ENCODE results near the gene GCAT. TPM values are rescaled to one million over a fixed set of nuclear protein-coding genes. Genes with fewer than 3 reads are reported as not detected.
A peak's percentile ranks its signal among the peaks of the same experiment; 100 is the strongest.

The GCAT gene
- total and polyA plus RNA-seq, 2 of the 13 experiments (the other 11 are each of a cell fraction or from before 2014, with no cell fraction given) = 28.0 to 50.3 TPM

DNA sequence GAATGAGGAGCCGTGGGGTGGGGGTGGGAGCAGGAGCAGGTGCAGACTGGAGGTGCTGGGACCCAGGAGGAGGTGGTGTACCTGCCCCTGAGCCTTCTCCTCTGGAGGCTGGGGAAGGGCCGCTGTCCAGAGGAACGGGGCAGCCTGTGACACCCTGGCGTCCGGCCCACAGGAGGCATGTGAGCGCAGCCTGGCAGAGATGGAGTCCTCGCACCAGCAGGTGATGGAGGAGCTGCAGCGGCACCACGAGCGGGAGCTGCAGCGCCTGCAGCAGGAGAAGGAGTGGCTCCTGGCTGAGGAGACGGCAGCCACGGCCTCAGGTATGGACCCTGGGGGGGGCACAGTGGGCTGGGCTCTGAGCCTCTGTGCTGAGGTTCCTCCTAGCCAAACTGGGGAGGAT lies 42.2 kb upstream of the GCAT start:
- intact Hi-C loops (cut with micrococcal nuclease; ENCODE audit: unreplicated experiment) = no loop called here
- POLR2A ChIA-PET = no interaction called here
- FAIRE-seq = no peak

DNA sequence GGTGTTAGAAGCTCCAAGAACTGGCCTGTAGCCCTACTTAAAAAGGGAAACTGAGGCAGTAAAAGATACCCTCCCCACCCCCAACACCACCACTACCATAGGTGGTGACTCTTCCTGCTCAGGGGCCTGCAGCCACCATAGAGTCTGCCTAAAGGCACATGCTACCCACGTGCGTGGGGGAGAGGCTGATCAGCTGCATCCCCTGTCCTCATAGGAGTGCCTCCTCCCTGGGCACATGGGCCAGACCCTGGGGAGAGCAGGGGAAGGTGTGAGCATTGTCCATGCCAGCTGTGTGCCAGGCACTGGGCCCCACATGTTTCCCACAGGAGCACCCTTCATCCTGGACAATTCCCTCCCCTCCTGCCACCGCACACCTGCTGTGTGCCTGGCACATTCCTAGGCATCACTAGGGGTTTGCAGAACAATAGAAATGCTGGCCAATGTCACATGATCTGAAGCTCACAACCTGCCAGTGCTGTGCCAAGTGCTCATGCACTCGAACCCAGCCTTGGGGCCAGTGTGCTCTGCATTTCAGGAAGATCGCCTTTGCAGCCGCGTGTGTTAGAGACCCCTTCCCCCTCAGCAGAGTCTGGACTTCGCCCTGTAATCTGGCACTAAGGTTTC lies 41.7 kb upstream of the GCAT start:
- CTCF ChIA-PET (ENCODE audit: low intra/inter-chr PET ratio, low total read pairs) = no interaction called here

More for the DNA sequence above, 42.2 kb upstream of the GCAT start:
- no peak overlapping the region for H3K9ac ChIP-seq (ENCODE audit: insufficient read depth, low read depth, low read length)
- WGBS (ENCODE audit: low lambda C conversion rate) = 99% methylated on average over 7 of the region's 13 CpGs
- H3K27me3 ChIP-seq (ENCODE audit: control insufficient read depth in 1 of 2, insufficient read depth in 2 of 2, low read length in 2 of 2) = no peaks in the 10 kb centered on the region
- DNase-seq (ENCODE audit: low spot score) (no peak), ATAC-seq (no peak)
- CTCF ChIA-PET (ENCODE audit: low intra/inter-chr PET ratio, low total read pairs) = no interaction called here
- H3K4me2 ChIP-seq (ENCODE audit: low read depth, low read length) = no peak overlapping the region
- H3K36me3 ChIP-seq (replicated peaks in 1 of 2; ENCODE audit: control insufficient read depth in 1 of 2, insufficient read depth in 2 of 2, low read length in 2 of 2) = peaks cover 3 to 12% of the 10 kb centered on the region in 2 experiments; a peak in 2 of 5 replicates
- in situ Hi-C loops (cut with HindIII; ENCODE audit: extremely low pct_ligation_motif_present, low pct_unique_long_range_greater_than_20kb) = no loop called here
- BruUV-seq (replicated peaks) = no TSS peak
- H4K20me1 ChIP-seq (ENCODE audit: insufficient read depth, low read length) = no peaks in the 10 kb centered on the region
- H3K4me3 ChIP-seq (replicated peaks in 1 of 3; ENCODE audit: insufficient read depth in 1 of 3, low read depth in 2 of 3, low read length in 3 of 3) = no peak overlapping the region
- H2AFZ ChIP-seq (ENCODE audit: low read length) = no peak overlapping the region
- no peak overlapping the region for H3K27ac ChIP-seq (ENCODE audit: extremely low read length, insufficient read depth, low read length)
- no peaks in the 10 kb centered on the region for H3K9me3 ChIP-seq (ENCODE audit: low read length)
- peaks cover 31% of the 10 kb centered on the region for H3K4me1 ChIP-seq (ENCODE audit: insufficient read depth, low read length)
- no peaks in the 10 kb centered on the region for H3K79me2 ChIP-seq (ENCODE audit: insufficient read depth, low read length)
- TF ChIP-seq AGO2 (optimal IDR thresholded peaks at IDR 0.05; ENCODE audit: low read depth, low read length) (peak; percentile 61), ZSCAN25 (CRISPR knock-in tag; IDR thresholded peaks at IDR 0.05) (no peak), ZBTB3 (CRISPR knock-in tag; IDR thresholded peaks at IDR 0.05; ENCODE audit: borderline replicate concordance, low read depth) (no peak)

More for the DNA sequence above, 41.7 kb upstream of the GCAT start:
- H3K4me2 ChIP-seq (ENCODE audit: low read depth, low read length) = no peak overlapping the region
- DNase-seq (ENCODE audit: low spot score) = no peak
- no peak overlapping the region for H3K4me3 ChIP-seq (replicated peaks in 1 of 3; ENCODE audit: insufficient read depth in 1 of 3, low read depth in 2 of 3, low read length in 3 of 3)
- TF ChIP-seq AGO2 (optimal IDR thresholded peaks at IDR 0.05; ENCODE audit: low read depth, low read length) (peak; percentile 8), SNAI1 (CRISPR knock-in tag; IDR thresholded peaks at IDR 0.05; ENCODE audit: borderline replicate concordance) (no peak), KLF11 (CRISPR knock-in tag; IDR thresholded peaks at IDR 0.05) (no peak), KMT2B (CRISPR knock-in tag; IDR thresholded peaks at IDR 0.05) (no peak)
- TF ChIP-seq, protein P1, sequence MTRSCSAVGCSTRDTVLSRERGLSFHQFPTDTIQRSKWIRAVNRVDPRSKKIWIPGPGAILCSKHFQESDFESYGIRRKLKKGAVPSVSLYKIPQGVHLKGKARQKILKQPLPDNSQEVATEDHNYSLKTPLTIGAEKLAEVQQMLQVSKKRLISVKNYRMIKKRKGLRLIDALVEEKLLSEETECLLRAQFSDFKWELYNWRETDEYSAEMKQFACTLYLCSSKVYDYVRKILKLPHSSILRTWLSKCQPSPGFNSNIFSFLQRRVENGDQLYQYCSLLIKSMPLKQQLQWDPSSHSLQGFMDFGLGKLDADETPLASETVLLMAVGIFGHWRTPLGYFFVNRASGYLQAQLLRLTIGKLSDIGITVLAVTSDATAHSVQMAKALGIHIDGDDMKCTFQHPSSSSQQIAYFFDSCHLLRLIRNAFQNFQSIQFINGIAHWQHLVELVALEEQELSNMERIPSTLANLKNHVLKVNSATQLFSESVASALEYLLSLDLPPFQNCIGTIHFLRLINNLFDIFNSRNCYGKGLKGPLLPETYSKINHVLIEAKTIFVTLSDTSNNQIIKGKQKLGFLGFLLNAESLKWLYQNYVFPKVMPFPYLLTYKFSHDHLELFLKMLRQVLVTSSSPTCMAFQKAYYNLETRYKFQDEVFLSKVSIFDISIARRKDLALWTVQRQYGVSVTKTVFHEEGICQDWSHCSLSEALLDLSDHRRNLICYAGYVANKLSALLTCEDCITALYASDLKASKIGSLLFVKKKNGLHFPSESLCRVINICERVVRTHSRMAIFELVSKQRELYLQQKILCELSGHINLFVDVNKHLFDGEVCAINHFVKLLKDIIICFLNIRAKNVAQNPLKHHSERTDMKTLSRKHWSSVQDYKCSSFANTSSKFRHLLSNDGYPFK (CRISPR knock-in tag; IDR thresholded peaks at IDR 0.05; ENCODE audit: borderline replicate concordance) = no peak
- WGBS (ENCODE audit: low lambda C conversion rate) = 92% methylated on average over 4 of the region's 8 CpGs
- intact Hi-C loops (cut with micrococcal nuclease; ENCODE audit: unreplicated experiment) (no loop called here), in situ Hi-C loops (cut with HindIII; ENCODE audit: extremely low pct_ligation_motif_present, low pct_unique_long_range_greater_than_20kb) (no loop called here)
- FAIRE-seq = no peak
- no TSS peak for BruUV-seq (replicated peaks)
- no peaks in the 10 kb centered on the region for H3K27me3 ChIP-seq (ENCODE audit: control insufficient read depth in 1 of 2, insufficient read depth in 2 of 2, low read length in 2 of 2)
- H3K4me1 ChIP-seq (ENCODE audit: insufficient read depth, low read length) = peaks cover 26% of the 10 kb centered on the region
- H3K79me2 ChIP-seq (ENCODE audit: insufficient read depth, low read length) = no peaks in the 10 kb centered on the region
- H3K9me3 ChIP-seq (ENCODE audit: low read length) = no peaks in the 10 kb centered on the region
- peaks cover 3 to 12% of the 10 kb centered on the region in 2 experiments; a peak in 2 of 5 replicates for H3K36me3 ChIP-seq (replicated peaks in 1 of 2; ENCODE audit: control insufficient read depth in 1 of 2, insufficient read depth in 2 of 2, low read length in 2 of 2)
- H3K27ac ChIP-seq (ENCODE audit: extremely low read length, insufficient read depth, low read length) = no peak overlapping the region
- H3K9ac ChIP-seq (ENCODE audit: insufficient read depth, low read depth, low read length) = no peak overlapping the region
- POLR2A ChIA-PET = interaction anchor here (0.6 kb wide), 1 partner anchor 45 kb away, joined by 5 read pairs; no protein-coding TSS in a partner anchor
- no peak for ATAC-seq
- no peaks in the 10 kb centered on the region for H4K20me1 ChIP-seq (ENCODE audit: insufficient read depth, low read length)
- H2AFZ ChIP-seq (ENCODE audit: low read length) = no peak overlapping the region
